Measurements from ENCODE around the gene FLOT1. TPM values are rescaled to one million over a fixed set of nuclear protein-coding genes. Genes with fewer than 3 reads are reported as not detected.
A peak's percentile ranks its signal among the peaks of the same experiment; 100 is the strongest.

The FLOT1 gene
- polyA plus RNA-seq, 2 of the 4 experiments (the other 2 are of a cell fraction) = 89.7 to 135 TPM

GRCh38 chr6:30721198-30722024, 21.1 kb downstream of the FLOT1 start (continued):
- TF ChIP-seq RCOR1 (IDR thresholded peaks at IDR 0.05; ENCODE audit: low read depth, low read length) (no peak), ZSCAN20 (CRISPR knock-in tag; IDR thresholded peaks at IDR 0.05) (no peak), EHF (CRISPR knock-in tag; IDR thresholded peaks at IDR 0.05) (peak; percentile 23; the same call in 1 of the 2 replicates)

GRCh38 chr6:30720738-30721197, 21.7 kb downstream of the FLOT1 start:
- CTCF ChIA-PET = interaction anchor here (0.7 to 18.8 kb wide), 10 partner anchors 10 to 369 kb away, joined by 3 to 539 read pairs (median 13); partner anchors contain the start of genes DHX16 and NRM
- FAIRE-seq (no peak), DNase-seq (ENCODE audit: low read depth in 1 of 2, low spot score in 1 of 2) (peak in 1 of 2 experiments; percentile 72), ATAC-seq (peak in 1 of 2 experiments; percentile 15; a peak in 2 of 6 replicates)
- Histone ChIP-seq H3K4me1 (peaks cover 53% of the 10 kb centered on the region), H3K4me3 (peak overlapping the region; percentile 98), H3K4me2 (peak overlapping the region; percentile 52), H3K27ac (peak overlapping the region; percentile 99 to 100), H3K9me3 (no peaks in the 10 kb centered on the region)
- 0% methylated on average over 23 of the region's 29 CpGs for WGBS (ENCODE audit: missing lambda C conversion rate)
- POLR2A ChIA-PET = interaction anchor here (0.6 to 3.5 kb wide), 8 partner anchors 30 to 106 kb away, joined by 3 to 12 read pairs (median 4); partner anchors contain the start of genes DHX16 and NRM
- TF ChIP-seq PHF8 (IDR thresholded peaks at IDR 0.05; ENCODE audit: borderline replicate concordance, low read depth) (no peak), RAD21 (conservative IDR thresholded peaks at IDR 0.05 in 1 of 2, IDR thresholded peaks at IDR 0.05 in 1 of 2) (no peak), HEYL (CRISPR knock-in tag; IDR thresholded peaks at IDR 0.05) (no peak), FOSB (CRISPR knock-in tag; IDR thresholded peaks at IDR 0.05) (peak; percentile 78; the same call in 1 of the 2 replicates), NPAS2 (CRISPR knock-in tag; IDR thresholded peaks at IDR 0.05; ENCODE audit: borderline replicate concordance) (no peak), RFX5 (IDR thresholded peaks at IDR 0.05) (no peak), HMGXB4 (CRISPR knock-in tag; IDR thresholded peaks at IDR 0.05; ENCODE audit: borderline replicate concordance) (no peak), POLR2A (IDR thresholded peaks at IDR 0.05; ENCODE audit: low read length) (no peak; the same call in 1 of the 2 replicates), TFCP2L1 (CRISPR knock-in tag; IDR thresholded peaks at IDR 0.05) (peak; percentile 85; the same call in 1 of the 2 replicates), HOXA7 (CRISPR knock-in tag; IDR thresholded peaks at IDR 0.05) (peak; percentile 85; the same call in 1 of the 2 replicates), POLR2AphosphoS2 (conservative IDR thresholded peaks at IDR 0.05; ENCODE audit: low read length) (no peak), FOSL2 (IDR thresholded peaks at IDR 0.05) (no peak), FOSL2 (CRISPR knock-in tag; IDR thresholded peaks at IDR 0.05) (no peak), RCOR1 (IDR thresholded peaks at IDR 0.05; ENCODE audit: low read depth, low read length) (no peak), USF2 (IDR thresholded peaks at IDR 0.05) (no peak), MAX (IDR thresholded peaks at IDR 0.05) (peak; percentile 59; the same call in 1 of the 2 replicates), ATOH8 (CRISPR knock-in tag; IDR thresholded peaks at IDR 0.05; ENCODE audit: low read depth) (no peak), BCL3 (IDR thresholded peaks at IDR 0.05) (no peak), REST (IDR thresholded peaks at IDR 0.05) (no peak), ZSCAN20 (CRISPR knock-in tag; IDR thresholded peaks at IDR 0.05) (no peak), ESRRA (IDR thresholded peaks at IDR 0.05; ENCODE audit: borderline replicate concordance, low read length) (no peak), CEBPB (IDR thresholded peaks at IDR 0.05) (no peak), GATA3 (IDR thresholded peaks at IDR 0.05; ENCODE audit: borderline replicate concordance) (no peak), CBX2 (IDR thresholded peaks at IDR 0.05; ENCODE audit: borderline replicate concordance, low read depth) (no peak), RARB (CRISPR knock-in tag; IDR thresholded peaks at IDR 0.05) (peak; percentile 82)

Data from A549 (cell line).